Caco-2 (cell line): ENCODE results near the gene FAAP100. TPM values are rescaled to one million over a fixed set of nuclear protein-coding genes. Genes with fewer than 3 reads are reported as not detected.

ENCODE experiments used
- BruUV-seq: library from RNA; stranded (reverse); fragments of 400-500 nt; replicated peaks from 2 replicates; lab custom pipeline; 2021; lab: Mats Ljungman, UMichigan
- CTCF ChIA-PET: fragments of 300-600 bp; sonication (Branson Sonifier 250); formaldehyde crosslinking; loops from one replicate; lab custom pipeline; 2022; ENCODE audit warnings: antibody characterized with exemption; lab: Charles Lee
- POLR2A ChIA-PET: fragments of 300-600 bp; sonication (Branson Sonifier 250); formaldehyde crosslinking; loops from one replicate; lab custom pipeline; 2022; ENCODE audit warnings: antibody characterized with exemption; lab: Charles Lee
- DNase-seq, 2 experiments: peaks; one replicate each; pipeline versions ENCODE4 v3.0.0 to v3.0.0-alpha.2; 2020 to 2022
- H3K27me3 ChIP-seq: replicated peaks from 2 replicates; pipeline ENCODE4 v1.6.0; 2011; ENCODE audit warnings: low read length; ENCODE audit not compliant: control insufficient read depth, insufficient read depth
- H3K36me3 ChIP-seq: 2 replicates; pipeline ENCODE4 v1.5.1; 2011; ENCODE audit warnings: low read length; ENCODE audit not compliant: control insufficient read depth, insufficient read depth
- H3K4me1 ChIP-seq: fragments of 250-450 bp; sonication (Bioruptor Pico); 2 replicates; pipeline ENCODE4 v1.5.1; 2020; ENCODE audit warnings: mild to moderate bottlenecking
- H3K4me3 ChIP-seq: 2 replicates; pipeline ENCODE4 v1.5.1; 2011; ENCODE audit warnings: low read depth, mild to moderate bottlenecking, control low read depth, low read length
- H3K9me3 ChIP-seq: fragments of 250-450 bp; sonication (Bioruptor Pico); 2 replicates; pipeline ENCODE4 v1.5.1; 2020; ENCODE audit warnings: mild to moderate bottlenecking, moderate library complexity
- H3K27ac Mint-ChIP-seq: one replicate; pipeline ENCODE4 v1.8.0; 2022; ENCODE audit warnings: mixed read lengths; ENCODE audit not compliant: unreplicated experiment
- H3K27me3 Mint-ChIP-seq: one replicate; pipeline ENCODE4 v1.8.0; 2022; ENCODE audit warnings: mixed read lengths; ENCODE audit not compliant: insufficient read depth, unreplicated experiment
- H3K36me3 Mint-ChIP-seq: one replicate; pipeline ENCODE4 v1.8.0; 2022; ENCODE audit warnings: mild to moderate bottlenecking, mixed read lengths; ENCODE audit not compliant: insufficient read depth, unreplicated experiment
- H3K4me1 Mint-ChIP-seq: one replicate; pipeline ENCODE4 v1.8.0; 2022; ENCODE audit warnings: low read depth, mixed read lengths; ENCODE audit not compliant: unreplicated experiment
- H3K4me3 Mint-ChIP-seq: one replicate; pipeline ENCODE4 v1.8.0; 2022; ENCODE audit warnings: mild to moderate bottlenecking, moderate library complexity, mixed read lengths; ENCODE audit not compliant: unreplicated experiment
- H3K9me3 Mint-ChIP-seq: one replicate; pipeline ENCODE4 v1.8.0; 2022; ENCODE audit warnings: mixed read lengths; ENCODE audit not compliant: unreplicated experiment
- CTCF ChIP-seq, 2 experiments: fragments of 200-600 bp in 1 of 2; IDR thresholded peaks; 1 replicate in 1 of 2; 2 replicates in 1 of 2; pipeline versions ENCODE4 v1.5.1 to v1.8.0; 2011 to 2022; ENCODE audit warnings: antibody characterized with exemption in 1 of 2, control low read depth in 1 of 2, inconsistent platforms in 1 of 2, low read depth in 1 of 2, low read length in 1 of 2, mild to moderate bottlenecking in 1 of 2, moderate library complexity in 1 of 2; ENCODE audit not compliant: insufficient read depth in 1 of 2, severe bottlenecking in 1 of 2, unreplicated experiment in 1 of 2
- intact Hi-C: fragments of 100-400 bp; cut with micrococcal nuclease; formaldehyde crosslinking; loops from one replicate; pipeline ENCODE4 v1.10.0; 2022; ENCODE audit not compliant: unreplicated experiment
- total RNA-seq: library from RNA; stranded (reverse); gene quantifications from 2 replicates; pipeline ENCODE4 v1.2.3, GENCODE V29; 2022

FAAP100 gene
- total RNA-seq, 1 experiment from 2014 or later, result 38.5 TPM

GRCh38 chr17:81517339-81518112 lies 34.6 kb downstream of the FAAP100 start:
- Histone ChIP-seq H3K4me3 (no peak overlapping the region), H3K36me3 (peaks cover 5% of the 10 kb centered on the region; the same call in 1 of the 2 replicates), H3K9me3 (no peaks in the 10 kb centered on the region), H3K27me3 (no peaks in the 10 kb centered on the region), H3K4me1 (peaks cover 33% of the 10 kb centered on the region)
- DNase-seq, result peak in 1 of 2 experiments; percentile 56
- CTCF ChIA-PET, result interaction anchor here (0.6 kb wide), 1 partner anchor 122 kb away, joined by 4 read pairs; the partner anchor contains the start of gene BAHCC1
- Mint-ChIP-seq H3K9me3 (no peaks in the 10 kb centered on the region), H3K4me1 (peaks cover 20% of the 10 kb centered on the region), H3K27ac (peak overlapping the region; percentile 94), H3K4me3 (peak overlapping the region; percentile 77), H3K36me3 (peaks cover 46% of the 10 kb centered on the region), H3K27me3 (no peaks in the 10 kb centered on the region)
- POLR2A ChIA-PET, result no interaction called here
- BruUV-seq, result no TSS peak
- no peak for TF ChIP-seq CTCF (IDR thresholded peaks at IDR 0.05; ENCODE audit: insufficient read depth in 1 of 2, low read depth in 1 of 2, low read length in 1 of 2, severe bottlenecking in 1 of 2, unreplicated experiment in 1 of 2)
- intact Hi-C loops, result loop anchor here (2.0 to 10.0 kb wide), 2 partner anchors 83 to 123 kb away; partner anchors contain the start of gene BAHCC1

- Mint-ChIP-seq H3K9me3 (no peaks in the 10 kb centered on the region), H3K27me3 (no peaks in the 10 kb centered on the region), H3K27ac (peak overlapping the region; percentile 94), H3K4me1 (peaks cover 20% of the 10 kb centered on the region), H3K4me3 (peak overlapping the region; percentile 92), H3K36me3 (peaks cover 52% of the 10 kb centered on the region)
- intact Hi-C loops, result loop anchor here (10.0 kb wide), 1 partner anchor 122 kb away; the partner anchor contains the start of gene BAHCC1
- H3K4me3 ChIP-seq, result no peak overlapping the region
- POLR2A ChIA-PET, result no interaction called here
- CTCF ChIA-PET, result no interaction called here
- H3K36me3 ChIP-seq, result peaks cover 6% of the 10 kb centered on the region
- H3K27me3 ChIP-seq, result no peaks in the 10 kb centered on the region
- peak in 1 of 2 experiments; percentile 46 for DNase-seq
- no peak for TF ChIP-seq CTCF (IDR thresholded peaks at IDR 0.05; ENCODE audit: insufficient read depth in 1 of 2, low read depth in 1 of 2, low read length in 1 of 2, severe bottlenecking in 1 of 2, unreplicated experiment in 1 of 2)
- no peaks in the 10 kb centered on the region for H3K9me3 ChIP-seq
- peaks cover 33% of the 10 kb centered on the region for H3K4me1 ChIP-seq
- no TSS peak for BruUV-seq
These were observed 35.2 kb downstream of the FAAP100 start for GRCh38 chr17:81517009-81517338.

GRCh38 chr17:81516439-81516838 lies 35.7 kb downstream of the FAAP100 start:
- DNase-seq, result no peak
- peaks cover 10% of the 10 kb centered on the region for H3K36me3 ChIP-seq
- CTCF ChIA-PET, result no interaction called here
- peaks cover 34% of the 10 kb centered on the region for H3K4me1 ChIP-seq
- Mint-ChIP-seq H3K9me3 (no peaks in the 10 kb centered on the region), H3K27me3 (no peaks in the 10 kb centered on the region), H3K36me3 (peaks cover 57% of the 10 kb centered on the region), H3K4me3 (peak overlapping the region; percentile 92), H3K4me1 (peaks cover 24% of the 10 kb centered on the region), H3K27ac (peak overlapping the region; percentile 94)
- BruUV-seq, result no TSS peak
- intact Hi-C loops, result loop anchor here (10.0 kb wide), 1 partner anchor 122 kb away; the partner anchor contains the start of gene BAHCC1
- POLR2A ChIA-PET, result no interaction called here
- H3K4me3 ChIP-seq, result no peak overlapping the region
- H3K27me3 ChIP-seq, result no peaks in the 10 kb centered on the region
- no peaks in the 10 kb centered on the region for H3K9me3 ChIP-seq
- TF ChIP-seq CTCF (IDR thresholded peaks at IDR 0.05; ENCODE audit: insufficient read depth in 1 of 2, low read depth in 1 of 2, low read length in 1 of 2, severe bottlenecking in 1 of 2, unreplicated experiment in 1 of 2), result no peak
